ENCODE results near the gene SETBP1.

Gene SETBP1

DNA sequence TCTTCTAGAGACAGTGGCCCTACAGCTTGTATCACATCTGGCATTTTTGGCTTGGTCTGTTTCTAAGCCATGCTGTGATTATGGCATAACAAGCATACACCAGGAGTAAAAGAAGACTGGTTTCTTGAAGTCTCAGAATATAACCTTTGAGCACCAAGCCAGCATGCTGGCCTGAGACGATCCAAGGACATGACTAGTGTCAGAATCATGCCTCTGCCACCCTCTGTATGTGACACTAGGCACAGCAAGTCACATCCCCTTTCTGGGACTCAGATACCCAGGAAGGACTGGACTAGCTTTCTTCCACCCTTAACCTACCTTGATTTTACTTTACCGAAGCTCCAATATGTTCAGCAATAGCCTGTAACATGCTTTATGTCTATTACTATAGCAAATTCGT is 345.5 kb downstream of the SETBP1 start:
- no peak for DNase-seq (ENCODE audit: low spot score)

DNA sequence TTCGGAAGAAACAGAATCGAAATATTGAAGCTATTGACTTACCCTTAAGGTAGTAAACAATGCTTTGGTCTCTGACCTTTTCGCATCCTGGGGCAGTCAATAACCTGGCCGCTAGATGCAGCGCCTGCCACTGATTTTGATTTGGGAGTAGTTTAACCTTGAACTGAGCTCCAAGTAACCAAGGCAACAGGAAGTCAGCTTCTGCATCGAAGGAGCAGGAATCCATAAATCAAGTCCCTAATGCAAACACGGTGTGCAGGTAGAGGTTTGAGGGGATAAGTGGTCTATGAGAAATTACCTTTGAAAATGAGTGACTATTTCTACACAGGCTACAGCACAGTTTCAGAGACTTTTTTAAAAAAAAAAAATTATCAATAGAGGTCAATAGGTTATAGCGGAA is 353.5 kb downstream of the SETBP1 start:
- no peak for DNase-seq (ENCODE audit: low spot score)

DNA sequence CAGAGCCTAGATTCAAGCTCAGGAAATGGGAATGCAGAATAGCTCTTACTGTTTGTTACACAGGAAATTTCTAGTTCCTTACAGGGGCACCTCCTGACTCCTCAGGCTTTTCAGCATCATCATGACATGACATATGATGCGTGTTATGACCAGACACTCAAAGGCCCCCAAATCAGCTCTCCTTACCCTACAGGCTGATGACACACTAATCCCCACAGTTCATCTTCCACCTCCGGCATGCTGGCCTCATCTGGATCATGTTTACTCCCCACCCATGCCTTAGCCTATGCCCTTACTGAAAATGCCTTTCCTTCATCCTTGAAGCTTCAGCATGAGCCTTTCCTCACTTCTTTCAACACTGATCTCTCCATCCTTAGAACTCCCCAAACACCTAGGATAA is 356.9 kb downstream of the SETBP1 start:
- no peak for DNase-seq (ENCODE audit: low spot score)

DNA sequence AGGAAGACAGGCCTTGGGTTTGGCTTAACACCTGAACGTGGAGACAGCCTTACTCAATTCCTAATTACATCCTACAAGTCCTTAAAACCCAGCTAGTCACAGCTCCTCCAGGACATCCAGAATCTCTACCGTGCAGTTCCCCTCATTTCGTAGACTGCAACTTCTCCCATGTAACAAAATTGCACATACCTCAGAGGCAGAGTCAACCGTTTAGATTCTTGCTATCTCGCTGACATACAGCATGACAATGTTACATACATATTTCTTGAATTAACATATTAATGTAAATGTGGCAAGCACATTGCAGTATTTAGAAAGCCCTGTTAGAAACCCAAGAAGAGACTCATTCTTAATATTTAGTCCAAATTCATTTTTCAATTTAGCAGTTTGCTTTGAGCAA is 358.7 kb downstream of the SETBP1 start:
- DNase-seq (ENCODE audit: low spot score), result no peak

DNA sequence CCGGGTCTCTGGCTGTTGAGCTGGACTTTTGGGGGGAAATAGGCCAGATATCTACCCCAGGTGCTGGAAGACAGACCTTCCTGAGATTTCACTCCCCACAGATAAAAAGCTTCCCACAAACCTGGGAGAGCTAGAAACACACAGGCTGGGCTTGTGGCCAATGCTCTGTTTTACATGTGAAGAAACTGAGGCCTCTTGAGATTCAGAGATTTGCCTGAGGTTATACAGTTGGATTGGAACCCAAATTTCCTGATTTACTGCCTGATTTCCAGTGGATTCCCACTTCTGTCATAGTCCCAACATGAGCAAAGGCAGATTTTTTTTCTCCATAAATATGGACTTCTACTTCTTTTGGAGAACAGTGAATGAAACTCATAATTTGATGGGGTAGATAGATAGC is 360.2 kb downstream of the SETBP1 start:
- DNase-seq (ENCODE audit: low spot score), result no peak

DNA sequence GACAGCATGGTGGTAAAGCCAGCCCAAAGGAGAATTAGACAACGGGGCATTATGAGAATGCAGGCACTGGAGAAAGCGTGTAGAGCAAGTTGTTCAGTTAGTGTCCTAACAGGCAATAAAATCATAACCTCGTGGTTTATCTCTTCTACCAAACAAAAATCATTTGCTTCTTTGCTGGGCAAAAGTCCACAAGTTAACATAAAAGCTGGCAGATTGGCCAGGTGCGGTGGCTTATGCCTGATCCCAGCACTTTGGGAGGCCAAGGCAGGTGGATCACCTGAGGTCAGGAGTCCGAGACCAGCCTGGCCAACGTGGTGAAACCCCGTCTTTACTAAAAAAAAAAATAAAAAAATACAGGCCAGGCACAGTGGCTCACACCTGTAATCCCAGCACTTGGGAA is 364.1 kb downstream of the SETBP1 start:
- DNase-seq (ENCODE audit: low spot score), result no peak

DNA sequence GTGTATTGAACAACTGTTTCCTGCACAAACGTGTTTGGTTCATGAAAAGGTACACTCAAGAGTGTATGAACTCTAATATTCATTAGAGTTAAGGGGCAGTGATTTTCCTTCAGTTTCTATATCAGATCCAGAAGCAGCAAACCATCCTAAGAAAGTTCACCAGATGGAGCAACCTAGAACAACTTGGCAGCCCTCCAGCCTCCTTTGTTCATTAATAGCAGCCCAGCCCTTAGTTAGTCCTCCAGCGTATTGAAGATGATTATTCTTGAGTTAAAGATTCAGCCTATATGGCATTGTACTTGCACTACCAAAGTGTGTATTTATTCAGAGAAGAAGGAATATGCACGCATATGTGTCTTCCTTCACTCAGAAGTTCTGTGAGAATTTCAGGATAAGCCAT is 365.5 kb downstream of the SETBP1 start:
- DNase-seq (ENCODE audit: low spot score), result no peak

DNA sequence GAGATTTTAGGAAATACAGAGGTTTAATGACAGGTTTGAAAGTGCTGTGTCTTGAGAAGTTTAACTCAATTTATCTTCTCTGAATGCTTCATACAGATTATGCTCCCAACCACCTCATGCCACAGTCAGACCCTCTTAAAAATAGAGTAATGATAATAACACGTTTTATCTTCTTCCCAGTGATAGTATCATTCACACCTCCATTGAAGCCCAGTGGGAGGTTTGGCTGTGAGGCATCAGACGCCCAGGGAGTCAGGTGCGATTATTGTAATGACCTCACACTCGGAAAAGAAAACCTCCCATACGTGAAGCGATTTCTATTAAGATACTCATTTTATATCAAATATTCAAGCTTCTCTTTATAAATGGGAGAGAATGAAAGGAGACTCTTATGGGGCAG is 366.3 kb downstream of the SETBP1 start:
- no peak for DNase-seq (ENCODE audit: low spot score)

DNA sequence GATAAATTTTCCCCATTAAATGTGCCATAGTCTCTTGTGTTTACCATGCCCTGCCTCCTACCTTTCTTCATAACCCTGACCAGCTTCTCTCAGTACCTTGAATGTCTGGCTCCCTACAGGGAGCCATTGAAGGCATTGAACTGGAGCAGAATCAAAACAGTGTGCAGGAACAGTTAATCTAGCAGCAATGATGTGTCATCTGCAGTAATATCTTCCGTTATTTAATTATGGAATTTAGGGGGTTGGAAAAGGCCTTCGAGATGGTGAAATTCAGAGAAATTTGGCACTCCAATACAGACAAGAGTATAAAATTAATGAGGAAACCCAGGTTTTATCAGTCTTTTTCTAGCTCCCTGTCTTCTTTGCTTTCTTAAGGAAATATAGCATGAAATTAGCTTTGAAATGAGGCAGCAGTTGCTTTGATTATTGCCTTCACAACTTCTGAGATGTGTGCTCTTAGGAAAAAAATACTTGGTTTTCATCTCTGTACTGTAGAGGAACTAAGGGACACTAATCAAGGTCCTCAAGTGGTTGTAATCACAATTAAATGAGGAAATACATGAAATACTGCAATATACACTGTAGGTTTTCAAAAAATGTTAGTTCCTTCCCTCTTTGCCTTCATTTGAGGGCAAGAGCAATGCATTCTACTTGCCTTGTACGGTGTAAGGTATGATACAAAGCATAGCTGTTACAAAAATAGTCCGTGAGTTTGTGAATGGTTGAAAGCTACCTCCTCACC is 369.1 kb downstream of the SETBP1 start:
- no peak for DNase-seq (ENCODE audit: low spot score)

DNA sequence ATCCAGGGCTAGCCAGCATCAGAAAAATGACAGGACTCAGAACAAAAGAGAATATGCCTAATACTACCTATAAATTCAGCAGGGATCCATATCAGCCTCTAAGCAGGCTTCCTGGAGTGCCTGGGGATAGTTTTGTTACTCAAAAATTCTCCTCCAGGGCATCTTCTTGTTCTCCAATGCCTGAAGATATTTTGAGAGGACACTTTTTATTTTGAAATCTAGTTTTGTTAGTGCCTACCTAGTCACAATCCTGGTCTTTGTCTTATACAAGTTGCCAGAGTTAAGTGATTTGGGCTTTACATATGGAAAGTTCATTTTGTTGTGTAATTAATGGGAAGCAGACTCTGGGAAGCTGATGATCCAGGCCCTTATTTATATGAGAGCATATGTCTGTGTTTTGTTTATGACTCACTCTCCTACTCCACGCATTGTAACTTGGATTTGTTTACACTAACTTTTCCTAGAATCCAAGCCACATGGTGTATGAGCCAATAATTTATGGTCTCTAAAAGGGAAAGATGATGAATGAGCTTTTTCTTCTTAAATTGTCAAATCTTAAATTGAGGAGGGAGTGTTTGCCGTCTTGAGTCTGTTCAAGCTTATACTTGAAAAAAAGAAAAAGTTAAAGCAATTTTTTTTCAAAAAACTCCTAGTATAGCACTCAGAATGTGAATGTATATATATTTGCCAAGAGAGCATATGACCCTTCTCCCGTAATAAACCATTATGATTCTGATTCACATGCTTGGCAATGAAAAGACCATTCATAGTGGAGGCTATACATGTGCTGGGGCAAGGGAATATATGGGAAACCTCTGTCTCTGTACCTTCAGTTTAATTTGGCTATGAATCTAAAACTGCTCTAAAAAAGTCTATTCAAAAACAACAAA is 370.3 kb downstream of the SETBP1 start:
- DNase-seq (ENCODE audit: low spot score), result no peak

DNA sequence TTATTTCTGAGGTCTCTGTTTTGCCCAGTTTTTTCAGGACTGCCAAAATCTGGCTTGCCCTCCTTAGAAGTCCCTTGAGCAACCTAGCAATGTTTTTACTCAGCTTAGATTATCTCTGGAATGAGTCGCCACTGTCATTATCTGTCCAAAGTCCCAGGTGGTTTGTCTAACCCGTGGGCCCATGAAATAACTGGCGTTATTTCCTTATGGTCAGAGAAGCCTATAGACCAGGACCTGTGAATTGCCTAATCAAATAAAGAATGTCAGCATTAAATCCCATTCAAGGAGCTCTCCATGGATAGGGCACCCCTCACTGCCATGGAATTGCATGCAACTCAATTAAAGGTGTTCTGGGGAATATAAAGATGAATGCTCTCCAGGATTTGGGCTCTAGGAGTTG is 373.9 kb downstream of the SETBP1 start:
- no peak for DNase-seq (ENCODE audit: low spot score)

DNA sequence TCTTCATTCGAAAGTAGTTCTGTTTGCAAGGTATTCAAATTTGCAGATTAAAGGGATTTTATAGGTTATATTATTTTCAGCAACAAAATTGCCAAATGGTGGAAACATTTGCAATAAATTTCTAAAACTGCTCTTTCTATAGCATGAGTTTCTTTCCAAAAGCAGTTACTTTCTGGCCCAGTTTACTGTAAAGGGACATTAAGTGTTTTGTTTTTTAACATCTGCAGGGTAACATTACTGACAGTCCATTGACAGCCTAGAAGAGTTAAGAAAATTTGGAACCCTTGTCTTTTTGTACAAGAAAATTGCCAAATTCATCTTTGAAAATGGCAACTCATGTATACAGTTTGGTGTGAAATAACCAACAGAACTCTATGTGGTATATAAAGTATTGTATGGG is 375.1 kb downstream of the SETBP1 start:
- DNase-seq (ENCODE audit: low spot score), result no peak

DNA sequence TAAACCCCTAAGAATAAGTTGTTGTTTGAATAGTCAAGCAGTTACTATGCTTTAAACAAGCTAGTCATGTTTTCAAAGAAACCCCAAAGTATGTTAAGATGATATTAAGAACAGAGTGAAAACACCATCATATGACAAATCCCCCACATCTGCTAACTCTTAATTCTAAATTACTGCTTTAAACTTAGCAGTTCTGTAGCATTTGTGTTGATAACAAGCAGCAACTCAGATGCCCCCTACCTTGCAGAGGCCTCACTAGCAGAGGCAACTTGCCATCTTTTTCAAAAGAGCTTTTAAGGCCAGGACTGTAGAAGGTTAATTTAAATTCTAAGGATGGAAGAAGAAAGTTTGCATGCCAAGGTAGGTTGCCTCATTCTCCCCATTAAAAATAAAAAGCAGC is 376.2 kb downstream of the SETBP1 start:
- no peak for DNase-seq (ENCODE audit: low spot score)

DNA sequence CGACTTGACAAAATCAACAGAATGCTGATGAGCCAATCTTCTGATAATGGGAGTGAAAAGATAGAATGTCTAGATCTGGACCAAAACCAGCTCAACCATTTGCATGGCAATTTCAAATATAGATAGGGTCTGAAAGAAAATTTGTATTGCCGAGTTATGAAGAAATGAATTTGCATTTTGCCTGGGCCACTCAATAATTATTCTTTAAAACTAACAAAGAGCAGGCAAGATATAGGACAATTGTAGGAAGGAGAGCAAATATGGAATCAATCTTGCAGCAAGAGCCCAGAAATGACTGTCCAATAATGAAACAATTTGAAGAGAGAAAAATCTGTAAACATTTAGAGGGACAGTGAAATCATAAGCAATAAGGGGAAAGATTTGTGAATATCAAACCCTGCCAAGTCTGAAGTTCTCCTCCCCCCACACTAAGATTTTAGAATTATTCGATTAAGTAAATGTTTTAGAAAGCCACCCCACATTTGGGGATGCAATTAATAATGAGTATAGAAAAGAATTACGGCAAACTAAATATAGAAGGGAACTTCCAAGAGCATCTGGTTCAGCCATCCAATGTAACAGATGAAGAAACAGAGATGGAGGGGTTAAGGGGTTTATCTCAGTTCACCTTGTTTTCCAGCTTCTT is 377.4 kb downstream of the SETBP1 start:
- DNase-seq (ENCODE audit: low spot score), result no peak

DNA sequence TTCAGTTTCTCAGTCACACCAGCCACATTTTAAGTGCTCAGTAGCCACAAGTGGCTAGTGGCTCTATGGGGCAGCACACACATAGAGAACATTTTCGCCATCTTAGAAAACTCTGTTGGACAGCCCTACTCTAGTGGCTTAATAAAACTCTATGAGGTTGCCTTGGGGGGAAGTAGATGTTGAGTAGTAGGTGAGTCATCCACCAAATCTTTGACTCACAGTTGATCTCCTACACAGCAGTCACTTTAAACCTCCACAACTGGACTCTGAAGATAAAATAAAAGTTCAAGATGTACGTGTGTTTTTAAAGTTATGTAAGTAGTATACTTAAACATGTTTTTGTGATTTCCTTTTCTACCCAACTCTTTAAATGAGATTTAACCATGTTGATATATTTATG is 379.0 kb downstream of the SETBP1 start:
- DNase-seq (ENCODE audit: low spot score), result no peak

DNA sequence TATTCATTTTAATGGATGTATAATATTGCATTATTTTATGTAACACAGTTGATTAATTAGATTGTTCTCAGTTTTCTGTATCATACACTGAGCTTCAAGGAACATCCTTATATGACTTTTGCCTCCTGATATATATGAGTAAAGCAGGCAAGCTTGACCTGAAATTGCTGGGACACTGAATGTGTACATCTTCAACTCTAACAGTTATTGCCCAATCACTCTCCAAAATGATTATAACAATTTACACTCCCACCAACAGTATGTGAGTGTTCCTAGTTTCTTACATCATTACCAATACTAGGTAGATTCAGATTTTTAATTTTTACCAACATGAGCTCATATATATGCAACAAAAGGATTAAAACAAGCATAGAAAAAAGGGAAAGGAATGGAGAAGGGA is 379.4 kb downstream of the SETBP1 start:
- no peak for DNase-seq (ENCODE audit: low spot score)

DNA sequence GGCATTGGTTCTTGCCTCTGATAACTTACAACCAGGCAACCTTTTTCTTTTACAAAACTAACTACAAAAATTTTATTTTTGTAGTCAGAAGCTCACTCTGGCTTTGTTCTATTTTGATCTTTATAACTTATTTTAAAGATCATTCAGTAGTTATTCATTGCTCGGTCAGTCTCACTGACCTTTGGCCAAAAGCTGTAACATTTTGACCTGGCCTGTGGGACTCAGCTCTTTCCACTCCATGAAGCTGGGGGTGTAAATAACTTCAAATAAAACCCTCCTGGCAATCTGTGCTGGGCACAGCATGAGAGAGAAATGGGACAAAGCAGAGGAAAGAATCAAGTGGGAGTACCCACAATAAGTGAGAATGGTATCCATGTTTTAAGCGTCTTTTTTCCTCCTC is 380.7 kb downstream of the SETBP1 start:
- no peak for DNase-seq (ENCODE audit: low spot score)

DNA sequence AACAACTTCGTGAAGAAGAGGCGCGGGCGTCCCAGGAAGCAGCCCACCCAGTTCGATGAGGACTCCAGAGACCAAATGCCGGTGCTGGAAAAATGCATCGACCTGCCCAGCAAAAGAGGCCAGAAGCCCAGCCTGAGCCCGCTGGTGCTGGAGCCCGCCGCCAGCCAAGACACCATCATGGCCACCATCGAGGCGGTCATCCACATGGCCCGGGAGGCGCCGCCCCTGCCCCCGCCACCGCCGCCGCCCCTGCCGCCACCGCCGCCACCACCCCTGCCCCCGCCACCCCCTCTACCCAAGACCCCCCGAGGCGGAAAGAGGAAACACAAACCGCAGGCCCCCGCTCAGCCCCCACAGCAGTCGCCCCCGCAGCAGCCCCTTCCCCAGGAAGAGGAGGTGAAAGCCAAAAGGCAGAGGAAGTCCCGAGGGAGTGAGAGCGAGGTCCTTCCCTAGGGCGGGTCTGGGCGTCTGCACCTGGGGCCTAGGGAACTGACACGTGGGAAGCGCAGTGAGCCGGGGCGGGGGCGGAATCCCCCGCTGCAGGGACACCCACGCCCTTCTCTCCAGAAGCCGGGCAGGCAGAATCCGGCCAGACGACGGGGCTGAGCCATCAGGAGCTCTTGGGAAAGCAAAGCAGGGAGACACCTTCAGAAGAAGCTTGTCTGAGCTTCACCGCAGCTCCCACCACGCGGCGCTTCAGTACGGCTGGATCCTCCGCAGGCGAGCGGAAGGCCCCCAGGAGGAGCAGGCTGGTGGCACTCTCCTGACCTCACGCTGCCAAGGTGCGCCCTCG is 382.8 kb downstream of the SETBP1 start:
- no peak for DNase-seq (ENCODE audit: low spot score)

DNA sequence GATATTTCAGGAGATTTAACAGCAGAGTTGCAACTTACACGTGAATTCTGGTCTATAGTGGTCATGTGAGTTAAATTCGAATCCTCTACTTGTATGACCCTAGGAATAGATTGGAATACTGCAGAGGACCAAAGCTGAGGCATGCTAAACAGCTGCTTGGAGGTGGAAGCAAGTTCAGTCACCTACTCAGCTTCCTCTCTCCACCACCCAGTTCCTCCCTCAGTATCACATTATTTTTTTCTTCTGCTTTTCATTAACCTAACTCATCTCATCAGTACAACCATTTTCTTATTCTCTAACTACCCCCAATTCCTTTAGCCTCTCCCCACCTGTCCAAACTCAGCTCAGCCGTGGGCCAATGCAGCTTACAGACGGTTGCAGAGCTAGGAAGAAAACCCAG is 385.5 kb downstream of the SETBP1 start:
- no peak for DNase-seq (ENCODE audit: low spot score)

DNA sequence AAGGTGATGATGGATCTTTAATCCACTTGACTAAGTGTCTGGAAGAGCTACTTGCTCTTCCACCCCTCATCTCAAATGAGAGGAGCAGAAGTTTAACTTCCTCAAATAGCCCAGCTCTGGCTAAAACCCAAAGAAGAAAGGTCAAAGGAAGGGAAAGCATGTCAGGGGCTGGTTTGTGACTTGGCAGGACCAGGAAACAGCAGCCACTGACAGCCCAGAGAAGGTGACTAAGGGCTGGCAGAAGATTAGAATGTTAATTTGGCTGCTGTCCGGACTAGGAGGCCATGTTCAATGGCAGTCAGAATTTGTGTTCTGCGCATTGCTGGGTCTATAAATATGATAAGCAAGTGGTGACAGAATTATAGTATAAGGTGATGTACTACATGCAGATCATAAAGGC is 386.2 kb downstream of the SETBP1 start:
- DNase-seq (ENCODE audit: low spot score), result no peak

DNA sequence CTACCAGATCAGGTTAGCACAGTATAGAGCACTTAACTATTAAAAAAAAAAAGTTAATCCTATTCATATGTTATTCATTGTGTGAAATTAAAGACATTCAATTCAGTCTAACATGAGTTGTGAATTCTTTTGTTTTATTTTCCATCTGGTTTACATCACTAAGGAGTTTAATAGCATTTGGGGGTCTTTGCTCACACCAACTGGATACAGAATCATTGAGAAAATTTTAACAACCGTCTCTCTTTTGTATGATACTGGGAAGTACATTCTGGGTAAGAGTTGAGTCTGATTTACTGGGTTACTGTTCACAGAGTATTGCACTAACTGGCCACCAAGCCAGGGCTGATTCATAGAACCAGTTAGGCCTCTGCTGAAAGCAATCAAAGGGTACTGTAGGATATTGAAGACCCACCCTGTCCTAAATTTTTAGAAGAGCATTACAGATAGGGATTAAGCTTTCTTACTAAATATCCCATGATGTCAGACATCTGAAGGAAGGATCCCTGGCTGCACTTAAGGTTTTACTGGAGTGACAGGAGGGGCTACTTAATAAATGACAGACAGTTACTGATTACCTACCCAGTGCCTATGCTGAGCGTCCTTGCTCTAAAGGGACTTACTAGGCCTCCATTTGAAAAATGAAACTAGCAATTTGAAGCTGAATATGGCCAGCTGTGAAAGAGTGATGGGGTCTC is 387.9 kb downstream of the SETBP1 start:
- no peak for DNase-seq (ENCODE audit: low spot score)

DNA sequence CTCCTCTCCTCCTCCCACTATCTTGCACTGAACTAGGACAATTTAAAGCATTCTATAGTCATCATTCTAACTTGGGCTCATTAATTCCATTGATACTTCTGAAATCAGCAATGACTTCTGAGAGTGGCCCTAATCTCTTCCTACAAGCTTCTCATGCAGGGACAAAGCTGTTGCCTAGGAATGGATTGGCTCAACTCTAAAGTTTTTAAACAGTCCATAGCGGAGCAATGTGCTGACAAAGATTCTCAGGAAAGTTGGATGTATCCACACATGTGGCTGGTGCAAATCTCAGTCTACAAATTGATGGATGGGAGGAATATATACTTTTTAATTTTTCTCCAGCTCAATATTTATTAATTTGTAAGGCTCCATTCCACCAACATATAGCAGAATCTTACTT is 388.9 kb downstream of the SETBP1 start:
- no peak for DNase-seq (ENCODE audit: low spot score)
